H9 (cell line): ENCODE measurements around the gene PTOV1. TPM values are rescaled to one million over a fixed set of nuclear protein-coding genes. Genes with fewer than 3 reads are reported as not detected.

Experiments
- DNase-seq: peaks from one replicate; pipeline ENCODE4 v3.0.0-alpha.2; 2017
- H2AFZ ChIP-seq: one replicate; pipeline ENCODE4 v1.6.1; 2013; ENCODE audit warnings: mild to moderate bottlenecking, low read length, control low read depth, moderate library complexity
- H2AK5ac ChIP-seq: 2 replicates; pipeline ENCODE4 v1.6.1; 2013; ENCODE audit warnings: low read length, control low read depth, mixed read lengths; ENCODE audit not compliant: insufficient read length
- H2BK120ac ChIP-seq: one replicate; pipeline ENCODE4 v1.6.1; 2013; ENCODE audit warnings: low read depth, mild to moderate bottlenecking, low read length, control low read depth, inconsistent platforms; ENCODE audit not compliant: poor library complexity, severe bottlenecking
- H2BK12ac ChIP-seq: 2 replicates; pipeline ENCODE4 v1.6.1; 2013; ENCODE audit warnings: low read length, control low read depth, mixed read lengths, low read depth; ENCODE audit not compliant: insufficient read length
- H2BK15ac ChIP-seq: 2 replicates; pipeline ENCODE4 v1.6.1; 2013; ENCODE audit warnings: low read depth, low read length, control low read depth
- H2BK20ac ChIP-seq: one replicate; pipeline ENCODE4 v1.6.1; 2013; ENCODE audit warnings: low read depth, mild to moderate bottlenecking, low read length, control low read depth, inconsistent platforms; ENCODE audit not compliant: poor library complexity, severe bottlenecking
- H2BK5ac ChIP-seq: 2 replicates; pipeline ENCODE4 v1.6.1; 2013; ENCODE audit warnings: low read length, control low read depth, mixed read lengths; ENCODE audit not compliant: insufficient read length
- H3K14ac ChIP-seq: 2 replicates; pipeline ENCODE4 v1.6.1; 2013; ENCODE audit warnings: low read length, control low read depth; ENCODE audit not compliant: insufficient read depth
- H3K18ac ChIP-seq: 2 replicates; pipeline ENCODE4 v1.6.1; 2013; ENCODE audit warnings: low read depth, mild to moderate bottlenecking, mixed read lengths, low read length, control low read depth; ENCODE audit not compliant: insufficient read length
- H3K23ac ChIP-seq: 2 replicates; pipeline ENCODE4 v1.6.1; 2013; ENCODE audit warnings: low read length, control low read depth, mixed read lengths, low read depth; ENCODE audit not compliant: insufficient read length
- H3K23me2 ChIP-seq: 2 replicates; pipeline ENCODE4 v1.6.1; 2013; ENCODE audit warnings: low read depth, mild to moderate bottlenecking, mixed read lengths, low read length, control low read depth; ENCODE audit not compliant: insufficient read length, poor library complexity, severe bottlenecking
- H3K27ac ChIP-seq: 2 replicates; pipeline ENCODE4 v1.5.1; 2013; ENCODE audit warnings: low read length, control low read depth, mixed read lengths, low read depth; ENCODE audit not compliant: insufficient read length
- H3K27me3 ChIP-seq: 2 replicates; pipeline ENCODE4 v1.6.1; 2013; ENCODE audit warnings: low read length, control low read depth, inconsistent platforms; ENCODE audit not compliant: insufficient read depth
- H3K4ac ChIP-seq: 2 replicates; pipeline ENCODE4 v1.6.1; 2013; ENCODE audit warnings: low read depth, mild to moderate bottlenecking, control low read depth, inconsistent platforms, low read length, moderate library complexity
- H3K4me1 ChIP-seq: 2 replicates; pipeline ENCODE4 v1.6.1; 2013; ENCODE audit warnings: low read length, control low read depth, inconsistent platforms; ENCODE audit not compliant: insufficient read depth
- H3K4me2 ChIP-seq: 2 replicates; pipeline ENCODE4 v1.6.1; 2013; ENCODE audit warnings: low read length, control low read depth, mixed read lengths; ENCODE audit not compliant: insufficient read length, insufficient read depth
- H3K56ac ChIP-seq: 2 replicates; pipeline ENCODE4 v1.6.1; 2013; ENCODE audit warnings: low read depth, mild to moderate bottlenecking, mixed read lengths, low read length, control low read depth; ENCODE audit not compliant: insufficient read length
- H3K79me1 ChIP-seq: 2 replicates; pipeline ENCODE4 v1.6.1; 2013; ENCODE audit warnings: low read depth, mild to moderate bottlenecking, moderate library complexity, low read length, control low read depth, inconsistent platforms; ENCODE audit not compliant: insufficient read depth, poor library complexity, severe bottlenecking
- H3K79me2 ChIP-seq: 2 replicates; pipeline ENCODE4 v1.6.1; 2013; ENCODE audit warnings: low read length, control low read depth, inconsistent platforms; ENCODE audit not compliant: insufficient read depth
- H3K9ac ChIP-seq: 2 replicates; pipeline ENCODE4 v1.6.1; 2013; ENCODE audit warnings: low read length, control low read depth, mixed read lengths; ENCODE audit not compliant: insufficient read length; ENCODE audit errors: extremely low read depth
- H3K9me3 ChIP-seq: one replicate; pipeline ENCODE4 v1.6.1; 2013; ENCODE audit warnings: low read depth, low read length, inconsistent platforms; ENCODE audit not compliant: control insufficient read depth
- H3T11ph ChIP-seq: one replicate; pipeline ENCODE4 v1.6.1; 2013; ENCODE audit warnings: mild to moderate bottlenecking, low read length, control low read depth, inconsistent platforms
- H4K20me1 ChIP-seq: one replicate; pipeline ENCODE4 v1.6.1; 2013; ENCODE audit not compliant: control insufficient read depth, insufficient read length, insufficient read depth
- H4K5ac ChIP-seq: 2 replicates; pipeline ENCODE4 v1.6.1; 2013; ENCODE audit warnings: low read depth, mild to moderate bottlenecking, mixed read lengths, low read length, control low read depth; ENCODE audit not compliant: insufficient read length
- H4K8ac ChIP-seq: replicated peaks from 2 replicates; pipeline ENCODE4 v1.6.1; 2013; ENCODE audit warnings: low read length, control low read depth, mixed read lengths, low read depth; ENCODE audit not compliant: insufficient read length
- H4K91ac ChIP-seq: 2 replicates; pipeline ENCODE4 v1.6.1; 2013; ENCODE audit warnings: low read depth, mild to moderate bottlenecking, moderate library complexity, mixed read lengths, low read length, control low read depth; ENCODE audit not compliant: insufficient read length
- H3K27ac Mint-ChIP-seq, 3 experiments: 2 replicates in 2 of 3; 3 replicates in 1 of 3; pipeline ENCODE4 v1.8.0; 2020 to 2021; ENCODE audit warnings: mixed read lengths in 3 of 3, mild to moderate bottlenecking in 1 of 3, moderate library complexity in 1 of 3
- H3K27me3 Mint-ChIP-seq: 2 replicates; pipeline ENCODE4 v1.8.0; 2021; ENCODE audit warnings: low read depth, mild to moderate bottlenecking, moderate library complexity, mixed read lengths
- H3K36me3 Mint-ChIP-seq, 3 experiments: 2 replicates in 2 of 3; 3 replicates in 1 of 3; pipeline ENCODE4 v1.8.0; 2020 to 2021; ENCODE audit warnings: low read depth in 3 of 3, mixed read lengths in 3 of 3; ENCODE audit not compliant: insufficient read depth in 1 of 3
- H3K4me1 Mint-ChIP-seq, 2 experiments: 2 replicates each; pipeline ENCODE4 v1.8.0; 2020; ENCODE audit warnings: mixed read lengths in 2 of 2
- H3K4me3 Mint-ChIP-seq, 2 experiments: 2 replicates in 1 of 2; 3 replicates in 1 of 2; pipeline ENCODE4 v1.8.0; 2020 to 2021; ENCODE audit warnings: mild to moderate bottlenecking in 2 of 2, mixed read lengths in 2 of 2, moderate library complexity in 1 of 2
- H3K9me3 Mint-ChIP-seq, 2 experiments: 2 replicates in 1 of 2; 3 replicates in 1 of 2; pipeline ENCODE4 v1.8.0; 2020; ENCODE audit warnings: mild to moderate bottlenecking in 2 of 2, mixed read lengths in 2 of 2, moderate library complexity in 1 of 2
- CTCF ChIP-seq: fragments of 200-600 bp; sonication (generic); conservative IDR thresholded peaks from 3 replicates; pipeline ENCODE4 v1.8.0; 2021; ENCODE audit warnings: antibody characterized with exemption, mild to moderate bottlenecking
- WGBS: extraction: QIAGEN DNeasy Blood & Tissue Kit; methylation state at CpG from one replicate; pipeline ENCODE4 v1.1.7; 2013; ENCODE audit warnings: missing lambda C conversion rate, low lambda C conversion rate, mixed read lengths; ENCODE audit not compliant: insufficient read length; ENCODE audit errors: extremely low coverage; 5-methylcytosine and 5-hydroxymethylcytosine counted together
- total RNA-seq: library from RNA; stranded (reverse); gene quantifications from 2 replicates; pipeline ENCODE4 v1.2.1, GENCODE V29; 2021

Gene PTOV1
- total RNA-seq, 1 experiment from 2014 or later = 309 TPM

GRCh38 chr19:49831592-49831991, 19.4 kb upstream of the PTOV1 start:
- H3K27ac ChIP-seq = no peak overlapping the region
- H4K91ac ChIP-seq = no peak overlapping the region
- no peak overlapping the region for H3K4ac ChIP-seq
- no peak overlapping the region for H3K14ac ChIP-seq
- H3K79me2 ChIP-seq = no peaks in the 10 kb centered on the region
- no peak overlapping the region for H4K5ac ChIP-seq
- H3K36me3 Mint-ChIP-seq = peaks cover 21 to 52% (median 45%) of the 10 kb centered on the region in 3 experiments; a peak in 6 of 7 replicates
- H3K9ac ChIP-seq = no peak overlapping the region
- H2BK5ac ChIP-seq = no peak overlapping the region
- H3K79me1 ChIP-seq = no peaks in the 10 kb centered on the region
- no peak overlapping the region for H2BK15ac ChIP-seq
- H4K20me1 ChIP-seq = no peaks in the 10 kb centered on the region
- no peak overlapping the region for H3K56ac ChIP-seq
- no peaks in the 10 kb centered on the region for H3K23me2 ChIP-seq
- H3K23ac ChIP-seq = no peak overlapping the region
- H3K4me2 ChIP-seq = no peak overlapping the region
- H3K27me3 ChIP-seq = no peaks in the 10 kb centered on the region
- no peak overlapping the region for H2BK120ac ChIP-seq
- H3T11ph ChIP-seq = no peak overlapping the region
- no peak overlapping the region for H2AK5ac ChIP-seq
- DNase-seq = no peak
- no peaks in the 10 kb centered on the region for H3K4me1 ChIP-seq
- no peaks in the 10 kb centered on the region for H3K9me3 ChIP-seq
- no peaks in the 10 kb centered on the region for H3K4me1 Mint-ChIP-seq
- H2AFZ ChIP-seq = no peak overlapping the region
- no peak overlapping the region for H2BK12ac ChIP-seq
- no peak overlapping the region for H4K8ac ChIP-seq
- H3K9me3 Mint-ChIP-seq = no peaks in the 10 kb centered on the region
- no peak for TF ChIP-seq CTCF
- H3K27ac Mint-ChIP-seq = 0 out of 7 replicates have a peak overlapping the region, but pooled peaks of 1 of the 3 experiments have one; percentile 12
- no peaks in the 10 kb centered on the region for H3K27me3 Mint-ChIP-seq
- no peak overlapping the region for H2BK20ac ChIP-seq
- H3K18ac ChIP-seq = no peak overlapping the region
- WGBS = no CpG with 5 or more reads among the region's 8 CpGs
- H3K4me3 Mint-ChIP-seq = no peak overlapping the region
